HEK293 (cell line): ENCODE results near the gene MAP9.

ENCODE experiments used
- CTCF ChIP-seq: fragments of 450-650 bp; formaldehyde crosslinking; IDR thresholded peaks from 2 replicates; pipeline ENCODE4 v1.5.1; 2016; ENCODE audit warnings: missing biosample characterization, missing genetic modification characterization
- YY1 ChIP-seq: fragments of 450-650 bp; formaldehyde crosslinking; IDR thresholded peaks from 2 replicates; pipeline ENCODE4 v1.5.1; 2018; ENCODE audit warnings: missing biosample characterization, missing genetic modification characterization
- ZNF114 ChIP-seq: fragments of 450-650 bp; formaldehyde crosslinking; IDR thresholded peaks from 2 replicates; pipeline ENCODE4 v1.5.0; 2017; ENCODE audit warnings: missing biosample characterization, missing genetic modification characterization
- ZNF423 ChIP-seq: fragments of 450-650 bp; formaldehyde crosslinking; IDR thresholded peaks from 2 replicates; pipeline ENCODE4 v1.5.1; 2016; ENCODE audit warnings: missing biosample characterization, missing genetic modification characterization
- ZNF830 ChIP-seq: fragments of 450-650 bp; IDR thresholded peaks from 2 replicates; pipeline ENCODE4 v1.5.0; 2018; ENCODE audit warnings: missing biosample characterization, missing genetic modification characterization, low read depth, mild to moderate bottlenecking, moderate library complexity

DNA sequence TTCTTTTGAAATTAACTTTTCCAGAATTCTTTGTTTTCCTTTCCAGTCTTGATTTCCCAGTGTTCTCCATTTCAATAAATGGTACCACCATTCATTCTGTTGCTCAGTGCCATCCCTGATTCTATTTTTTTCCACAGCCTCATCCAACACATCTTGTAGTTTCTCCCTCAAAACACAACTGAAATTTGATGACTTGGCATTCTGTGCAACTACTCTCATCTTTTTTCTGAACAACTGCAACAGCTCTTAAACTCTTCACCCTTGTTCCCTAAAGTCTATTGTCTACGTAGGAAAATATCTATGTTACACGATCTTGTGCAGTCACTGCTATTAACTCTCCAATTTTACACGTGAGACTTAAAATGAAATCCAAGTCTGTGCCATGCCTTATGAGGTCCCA, 40.5 kb downstream of the MAP9 start:
- TF ChIP-seq CTCF (tag by site-specific recombination) (no peak), ZNF830 (tag by site-specific recombination) (no peak), YY1 (no peak), ZNF114 (no peak), ZNF423 (tag by site-specific recombination) (no peak)
